ENCODE data around the gene C10orf71.

C10orf71 gene

GRCh38 chr10:49257154-49257553, 41.8 kb upstream of the C10orf71 start:
- TF ChIP-seq ZNF518A (tag by site-specific recombination; conservative IDR thresholded peaks at IDR 0.05; ENCODE audit: low read depth): no peak
- TF ChIP-seq ZNF610 (tag by site-specific recombination; IDR thresholded peaks at IDR 0.05; ENCODE audit: borderline replicate concordance): no peak
- no peak for TF ChIP-seq ZNF692 (tag by site-specific recombination; IDR thresholded peaks at IDR 0.05)
- no peak for TF ChIP-seq ZNF549 (tag by site-specific recombination; IDR thresholded peaks at IDR 0.05)
- TF ChIP-seq ZNF391 (tag by site-specific recombination; IDR thresholded peaks at IDR 0.05; ENCODE audit: borderline replicate concordance, low read depth): no peak
- TF ChIP-seq MEIS1 (CRISPR knock-in tag; IDR thresholded peaks at IDR 0.05; ENCODE audit: borderline replicate concordance): no peak
- TF ChIP-seq ZNF426 (tag by site-specific recombination; IDR thresholded peaks at IDR 0.05): no peak
- no peak for TF ChIP-seq ZNF791 (tag by site-specific recombination; IDR thresholded peaks at IDR 0.05)
- no peak for TF ChIP-seq ZNF416 (tag by site-specific recombination; IDR thresholded peaks at IDR 0.05)
- no peak for TF ChIP-seq ZNF157 (tag by site-specific recombination; IDR thresholded peaks at IDR 0.05)
- no peak for TF ChIP-seq ZNF175 (tag by site-specific recombination; IDR thresholded peaks at IDR 0.05)
- no peak for TF ChIP-seq ZNF133 (tag by site-specific recombination; IDR thresholded peaks at IDR 0.05)
- TF ChIP-seq ZNF529 (tag by site-specific recombination; IDR thresholded peaks at IDR 0.05; ENCODE audit: insufficient replicate concordance): no peak
- no peak for TF ChIP-seq SP7 (tag by site-specific recombination; IDR thresholded peaks at IDR 0.05)
- no peak for TF ChIP-seq ZNF776 (tag by site-specific recombination; IDR thresholded peaks at IDR 0.05; ENCODE audit: borderline replicate concordance)
- TF ChIP-seq ZNF248 (tag by site-specific recombination; IDR thresholded peaks at IDR 0.05): no peak
- ChIA-PET POLR2A (no interaction called here), CTCF (no interaction called here)
- no peak overlapping the region for H3K27ac ChIP-seq (ENCODE audit: extremely low read depth, low read depth, low read length)
- no peak overlapping the region for H3K4me3 ChIP-seq (ENCODE audit: low read depth, low read length)
- no peaks in the 10 kb centered on the region for H3K9me3 ChIP-seq (ENCODE audit: control insufficient read depth, insufficient read depth, low read depth, low read length)
- H3K4me1 ChIP-seq (ENCODE audit: control insufficient read depth, insufficient read depth, low read length): no peaks in the 10 kb centered on the region
- no peaks in the 10 kb centered on the region for H3K36me3 ChIP-seq (ENCODE audit: control insufficient read depth in 2 of 2, insufficient read depth in 1 of 2, low read length in 2 of 2)

GRCh38 chr10:49257626-49258349, 41.2 kb upstream of the C10orf71 start:
- no peaks in the 10 kb centered on the region for H3K4me1 ChIP-seq (ENCODE audit: control insufficient read depth, insufficient read depth, low read length)
- H3K27ac ChIP-seq (ENCODE audit: extremely low read depth, low read depth, low read length): no peak overlapping the region
- H3K4me3 ChIP-seq (ENCODE audit: low read depth, low read length): no peak overlapping the region
- ChIA-PET POLR2A (no interaction called here), CTCF (no interaction called here)
- H3K9me3 ChIP-seq (ENCODE audit: control insufficient read depth, insufficient read depth, low read depth, low read length): no peaks in the 10 kb centered on the region
- no peaks in the 10 kb centered on the region for H3K36me3 ChIP-seq (ENCODE audit: control insufficient read depth in 2 of 2, insufficient read depth in 1 of 2, low read length in 2 of 2)
- TF ChIP-seq ZBTB21 (tag by site-specific recombination; IDR thresholded peaks at IDR 0.05) (no peak), ZNF426 (tag by site-specific recombination; IDR thresholded peaks at IDR 0.05) (no peak), ZNF768 (tag by site-specific recombination; IDR thresholded peaks at IDR 0.05) (no peak), ZNF302 (tag by site-specific recombination; IDR thresholded peaks at IDR 0.05; ENCODE audit: low read depth) (no peak), ZNF23 (tag by site-specific recombination; IDR thresholded peaks at IDR 0.05; ENCODE audit: borderline replicate concordance) (no peak), ZNF292 (tag by site-specific recombination; IDR thresholded peaks at IDR 0.05; ENCODE audit: borderline replicate concordance, low read depth) (no peak), ZBTB48 (tag by site-specific recombination; IDR thresholded peaks at IDR 0.05) (no peak), ZBTB20 (tag by site-specific recombination; IDR thresholded peaks at IDR 0.05) (no peak), ZNF571 (tag by site-specific recombination; IDR thresholded peaks at IDR 0.05) (no peak), GFI1B (tag by site-specific recombination; IDR thresholded peaks at IDR 0.05) (no peak), ZNF48 (tag by site-specific recombination; IDR thresholded peaks at IDR 0.05) (no peak)
- TF ChIP-seq, protein P1, sequence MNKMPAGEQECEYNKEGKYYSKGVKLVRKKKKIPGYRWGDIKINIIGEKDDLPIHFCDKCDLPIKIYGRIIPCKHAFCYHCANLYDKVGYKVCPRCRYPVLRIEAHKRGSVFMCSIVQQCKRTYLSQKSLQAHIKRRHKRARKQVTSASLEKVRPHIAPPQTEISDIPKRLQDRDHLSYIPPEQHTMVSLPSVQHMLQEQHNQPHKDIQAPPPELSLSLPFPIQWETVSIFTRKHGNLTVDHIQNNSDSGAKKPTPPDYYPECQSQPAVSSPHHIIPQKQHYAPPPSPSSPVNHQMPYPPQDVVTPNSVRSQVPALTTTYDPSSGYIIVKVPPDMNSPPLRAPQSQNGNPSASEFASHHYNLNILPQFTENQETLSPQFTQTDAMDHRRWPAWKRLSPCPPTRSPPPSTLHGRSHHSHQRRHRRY (tag by site-specific recombination; IDR thresholded peaks at IDR 0.05): no peak
- TF ChIP-seq, protein P2, sequence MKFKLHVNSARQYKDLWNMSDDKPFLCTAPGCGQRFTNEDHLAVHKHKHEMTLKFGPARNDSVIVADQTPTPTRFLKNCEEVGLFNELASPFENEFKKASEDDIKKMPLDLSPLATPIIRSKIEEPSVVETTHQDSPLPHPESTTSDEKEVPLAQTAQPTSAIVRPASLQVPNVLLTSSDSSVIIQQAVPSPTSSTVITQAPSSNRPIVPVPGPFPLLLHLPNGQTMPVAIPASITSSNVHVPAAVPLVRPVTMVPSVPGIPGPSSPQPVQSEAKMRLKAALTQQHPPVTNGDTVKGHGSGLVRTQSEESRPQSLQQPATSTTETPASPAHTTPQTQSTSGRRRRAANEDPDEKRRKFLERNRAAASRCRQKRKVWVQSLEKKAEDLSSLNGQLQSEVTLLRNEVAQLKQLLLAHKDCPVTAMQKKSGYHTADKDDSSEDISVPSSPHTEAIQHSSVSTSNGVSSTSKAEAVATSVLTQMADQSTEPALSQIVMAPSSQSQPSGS (tag by site-specific recombination; IDR thresholded peaks at IDR 0.05; ENCODE audit: low read depth): no peak
